Measurements from ENCODE around the gene APBB1IP.

APBB1IP gene

DNA sequence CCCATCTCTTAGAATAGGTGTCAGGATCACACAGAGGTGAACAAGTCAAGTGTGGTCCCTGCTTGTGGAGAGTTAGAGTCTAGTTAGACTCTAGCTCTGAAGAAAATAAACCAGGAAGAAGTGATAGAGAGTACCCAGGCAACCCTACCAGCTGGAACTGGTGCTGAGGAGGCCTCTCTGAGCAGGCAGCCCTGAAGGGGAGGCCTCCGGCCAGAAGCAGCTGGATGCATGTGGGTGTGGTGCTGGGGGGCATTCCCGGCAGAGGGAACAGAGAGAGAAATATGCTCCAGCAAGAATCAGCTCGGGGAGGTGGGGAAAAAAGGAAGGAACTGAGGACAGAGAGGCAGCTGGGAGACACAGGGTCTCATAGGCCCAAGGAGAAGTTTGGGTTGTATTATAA is 68.6 kb downstream of the APBB1IP start:
- no peaks in the 10 kb centered on the region for H3K4me1 ChIP-seq (ENCODE audit: control insufficient read depth, insufficient read depth, low read length, poor library complexity, severe bottlenecking)
- H3K9me3 ChIP-seq (ENCODE audit: control insufficient read depth, low read length), result no peaks in the 10 kb centered on the region
- no peak overlapping the region for H3K4me3 ChIP-seq (ENCODE audit: extremely low read depth, insufficient read depth, low read length, poor library complexity, severe bottlenecking)
- no peaks in the 10 kb centered on the region for H3K36me3 ChIP-seq (ENCODE audit: control insufficient read depth, insufficient read depth, low read length)
- H3K27ac ChIP-seq (ENCODE audit: low read depth, low read length, severe bottlenecking), result no peak overlapping the region
- 86 to 89% methylated on average over 2 to 3 of the region's 3 CpGs for WGBS, 2 experiments (ENCODE audit: insufficient coverage in 2 of 2)

DNA sequence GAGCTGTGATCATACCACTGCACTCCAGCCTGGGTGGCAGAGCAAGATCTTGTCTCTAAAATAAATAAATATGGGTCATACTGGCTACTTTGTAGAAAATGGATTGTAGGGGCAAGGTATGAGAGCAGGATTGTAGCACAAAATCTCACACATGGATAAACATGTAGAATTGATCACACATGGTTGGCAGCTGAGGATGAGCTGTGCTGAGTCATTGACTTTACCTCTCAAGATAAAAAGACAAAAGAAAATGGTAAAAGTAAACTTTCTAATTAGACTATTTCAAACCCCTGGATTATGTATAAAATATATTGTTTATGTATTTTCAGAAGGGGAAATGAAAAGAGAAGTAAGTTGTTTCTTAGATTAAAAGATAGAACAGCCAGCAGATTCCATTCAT is 69.3 kb downstream of the APBB1IP start:
- no peak overlapping the region for H3K27ac ChIP-seq (ENCODE audit: low read depth, low read length, severe bottlenecking)
- H3K4me3 ChIP-seq (ENCODE audit: extremely low read depth, insufficient read depth, low read length, poor library complexity, severe bottlenecking), result no peak overlapping the region
- H3K36me3 ChIP-seq (ENCODE audit: control insufficient read depth, insufficient read depth, low read length), result no peaks in the 10 kb centered on the region
- H3K9me3 ChIP-seq (ENCODE audit: control insufficient read depth, low read length), result no peaks in the 10 kb centered on the region
- H3K4me1 ChIP-seq (ENCODE audit: control insufficient read depth, insufficient read depth, low read length, poor library complexity, severe bottlenecking), result no peaks in the 10 kb centered on the region

DNA sequence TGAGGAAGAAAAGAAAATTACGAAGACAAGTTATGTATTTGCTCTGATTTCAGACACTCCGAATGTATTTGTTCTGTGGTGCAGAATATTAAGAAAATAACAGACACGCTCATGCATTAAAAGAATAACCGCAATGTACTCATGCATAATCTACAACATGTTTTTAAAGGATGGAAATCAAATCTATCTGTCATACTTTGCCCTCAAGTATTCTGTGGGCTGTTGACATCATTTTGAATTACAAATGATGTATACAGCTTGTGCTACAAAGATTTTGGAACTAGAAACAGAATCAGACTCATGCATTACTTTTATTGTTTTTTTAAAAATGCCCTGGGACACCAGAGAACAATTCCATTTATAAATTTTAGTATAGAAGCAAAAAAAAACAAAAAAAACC is 69.9 kb downstream of the APBB1IP start:
- Histone ChIP-seq H3K9me3 (ENCODE audit: control insufficient read depth, low read length) (peaks cover 3% of the 10 kb centered on the region), H3K36me3 (ENCODE audit: control insufficient read depth, insufficient read depth, low read length) (no peaks in the 10 kb centered on the region), H3K4me1 (ENCODE audit: control insufficient read depth, insufficient read depth, low read length, poor library complexity, severe bottlenecking) (no peaks in the 10 kb centered on the region), H3K27ac (ENCODE audit: low read depth, low read length, severe bottlenecking) (no peak overlapping the region), H3K4me3 (ENCODE audit: extremely low read depth, insufficient read depth, low read length, poor library complexity, severe bottlenecking) (no peak overlapping the region)
- WGBS, 2 experiments (ENCODE audit: insufficient coverage in 2 of 2), result 93% methylated on average over 2 of the region's 4 CpGs; no CpG with 5 or more reads in 1 of the 2 experiments

DNA sequence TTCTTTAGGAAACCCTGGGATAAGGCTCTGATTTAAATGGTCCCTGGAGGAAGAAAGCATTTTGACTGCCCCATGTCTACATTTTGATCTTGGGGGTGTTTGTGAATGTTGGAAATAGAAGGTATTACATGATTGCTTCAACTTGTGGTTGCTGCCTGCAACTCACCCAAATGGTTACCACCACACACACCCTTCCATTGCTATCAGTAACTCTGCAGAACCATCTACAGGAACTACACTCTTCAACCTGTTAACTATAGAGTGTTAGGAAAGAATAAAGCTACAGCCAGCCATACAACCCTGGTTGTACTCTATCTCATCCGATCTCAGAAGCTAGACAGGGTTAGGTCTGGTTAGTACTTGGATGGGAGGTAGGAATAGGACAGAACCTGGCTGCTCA is 71.2 kb downstream of the APBB1IP start:
- Histone ChIP-seq H3K4me1 (ENCODE audit: control insufficient read depth, insufficient read depth, low read length, poor library complexity, severe bottlenecking) (no peaks in the 10 kb centered on the region), H3K27ac (ENCODE audit: low read depth, low read length, severe bottlenecking) (no peak overlapping the region), H3K4me3 (ENCODE audit: extremely low read depth, insufficient read depth, low read length, poor library complexity, severe bottlenecking) (no peak overlapping the region), H3K9me3 (ENCODE audit: control insufficient read depth, low read length) (peaks cover 4% of the 10 kb centered on the region), H3K36me3 (ENCODE audit: control insufficient read depth, insufficient read depth, low read length) (no peaks in the 10 kb centered on the region)
- WGBS, 2 experiments (ENCODE audit: insufficient coverage in 2 of 2), result 60% methylated on average over 1 of the region's 1 CpG; no CpG with 5 or more reads in 1 of the 2 experiments

DNA sequence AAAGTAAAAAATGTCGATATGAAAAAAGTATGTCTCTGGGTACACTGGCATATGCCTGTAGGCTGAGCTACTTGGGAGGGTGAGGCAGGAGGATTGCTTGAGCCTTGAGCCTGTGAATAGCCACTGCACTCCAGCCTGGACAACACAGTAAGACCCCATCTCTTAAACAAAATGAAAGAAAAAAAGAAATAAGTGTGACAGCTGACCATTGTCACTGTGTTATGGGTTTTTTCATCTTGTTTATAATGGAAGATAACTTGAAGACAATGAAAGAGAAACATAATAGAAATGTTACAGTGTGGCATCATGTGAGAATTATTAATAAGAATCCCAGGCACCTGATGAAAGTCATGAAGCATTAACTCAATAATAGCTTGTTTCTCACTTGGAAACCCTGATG is 75.0 kb downstream of the APBB1IP start:
- Histone ChIP-seq H3K9me3 (ENCODE audit: control insufficient read depth, low read length) (peaks cover 4% of the 10 kb centered on the region), H3K4me3 (ENCODE audit: extremely low read depth, insufficient read depth, low read length, poor library complexity, severe bottlenecking) (no peak overlapping the region), H3K4me1 (ENCODE audit: control insufficient read depth, insufficient read depth, low read length, poor library complexity, severe bottlenecking) (peaks cover 3% of the 10 kb centered on the region), H3K27ac (ENCODE audit: low read depth, low read length, severe bottlenecking) (no peak overlapping the region), H3K36me3 (ENCODE audit: control insufficient read depth, insufficient read depth, low read length) (no peaks in the 10 kb centered on the region)
- WGBS, 2 experiments (ENCODE audit: insufficient coverage in 2 of 2), result 78% methylated on average over 1 of the region's 1 CpG; no CpG with 5 or more reads in 1 of the 2 experiments

DNA sequence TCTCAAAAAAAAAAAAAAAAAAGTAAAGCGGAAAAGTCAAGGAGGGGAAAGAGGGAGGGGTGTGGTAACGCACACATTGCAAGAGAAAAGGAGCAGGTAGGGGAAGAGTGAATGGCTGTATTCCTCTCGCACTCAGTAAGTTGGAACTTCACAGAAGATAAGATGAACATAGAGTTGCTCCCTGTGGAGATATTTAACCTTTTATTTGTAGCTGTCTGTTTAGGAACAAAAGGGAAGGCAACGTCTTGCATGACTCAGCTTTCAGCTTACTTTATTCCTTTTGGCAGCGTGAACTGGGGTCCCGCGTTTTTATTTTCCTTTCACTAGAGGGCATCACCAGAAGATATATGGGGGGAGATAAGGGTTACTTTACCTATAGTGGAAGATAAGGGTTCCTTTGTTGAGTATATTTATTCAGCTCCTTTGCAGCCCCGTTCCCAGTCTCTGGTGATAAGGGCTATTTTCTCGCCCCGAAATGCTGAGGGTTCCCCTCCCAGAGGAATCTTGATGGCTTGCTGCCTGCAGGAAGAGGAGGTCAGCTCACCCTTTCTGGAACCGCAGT is 78.5 kb downstream of the APBB1IP start:
- WGBS, 2 experiments (ENCODE audit: insufficient coverage in 2 of 2), result 45 to 54% methylated on average over 4 to 5 of the region's 11 CpGs
- H3K9me3 ChIP-seq (ENCODE audit: control insufficient read depth, low read length), result peaks cover 12% of the 10 kb centered on the region

DNA sequence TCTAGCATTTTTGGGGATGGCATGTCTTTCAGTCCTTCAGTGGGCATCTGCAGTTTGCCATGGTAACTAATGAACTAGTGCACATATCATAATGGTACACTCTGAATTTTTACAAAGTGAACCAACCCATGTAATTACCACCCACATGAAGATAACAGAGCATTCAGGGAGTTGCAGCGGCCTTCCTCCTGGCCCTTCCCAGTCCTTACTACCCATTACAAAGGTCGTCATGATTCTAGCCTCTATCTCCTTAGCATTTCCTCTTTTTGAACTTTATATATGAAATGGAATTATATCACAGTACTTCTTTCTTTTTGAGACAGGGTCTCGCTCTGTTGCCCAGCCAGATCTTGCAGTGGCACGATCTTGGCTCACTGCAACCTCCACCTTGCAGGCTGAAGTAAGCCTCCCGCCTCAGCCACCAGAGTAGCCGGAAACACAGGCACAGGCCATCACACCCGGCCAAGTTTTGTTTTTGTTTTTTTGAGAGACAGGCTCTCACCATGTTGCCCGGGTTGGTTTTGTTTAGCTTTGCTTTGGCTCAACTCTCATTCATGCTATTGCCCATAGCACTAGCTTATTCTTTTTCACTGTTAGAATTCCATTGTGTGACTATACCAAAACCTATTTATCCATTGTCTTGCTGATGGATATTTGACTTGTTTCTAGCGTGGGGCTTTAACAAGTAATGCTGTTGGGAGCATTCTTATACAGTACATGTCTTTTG is 79.2 kb downstream of the APBB1IP start:
- peaks cover 12% of the 10 kb centered on the region for H3K9me3 ChIP-seq (ENCODE audit: control insufficient read depth, low read length)
- peak overlapping the region; percentile 50 for H3K27ac ChIP-seq (ENCODE audit: low read depth, low read length, severe bottlenecking)
- no peak overlapping the region for H3K4me3 ChIP-seq (ENCODE audit: extremely low read depth, insufficient read depth, low read length, poor library complexity, severe bottlenecking)
- H3K4me1 ChIP-seq (ENCODE audit: control insufficient read depth, insufficient read depth, low read length, poor library complexity, severe bottlenecking), result peaks cover 3% of the 10 kb centered on the region
- no peaks in the 10 kb centered on the region for H3K36me3 ChIP-seq (ENCODE audit: control insufficient read depth, insufficient read depth, low read length)
- WGBS, 2 experiments (ENCODE audit: insufficient coverage in 2 of 2), result 62 to 84% methylated on average over 3 to 4 of the region's 9 CpGs

More for the DNA sequence above, 78.5 kb downstream of the APBB1IP start:
- Histone ChIP-seq H3K4me3 (ENCODE audit: extremely low read depth, insufficient read depth, low read length, poor library complexity, severe bottlenecking) (no peak overlapping the region), H3K27ac (ENCODE audit: low read depth, low read length, severe bottlenecking) (peak overlapping the region; percentile 50), H3K36me3 (ENCODE audit: control insufficient read depth, insufficient read depth, low read length) (no peaks in the 10 kb centered on the region), H3K4me1 (ENCODE audit: control insufficient read depth, insufficient read depth, low read length, poor library complexity, severe bottlenecking) (peaks cover 3% of the 10 kb centered on the region)

DNA sequence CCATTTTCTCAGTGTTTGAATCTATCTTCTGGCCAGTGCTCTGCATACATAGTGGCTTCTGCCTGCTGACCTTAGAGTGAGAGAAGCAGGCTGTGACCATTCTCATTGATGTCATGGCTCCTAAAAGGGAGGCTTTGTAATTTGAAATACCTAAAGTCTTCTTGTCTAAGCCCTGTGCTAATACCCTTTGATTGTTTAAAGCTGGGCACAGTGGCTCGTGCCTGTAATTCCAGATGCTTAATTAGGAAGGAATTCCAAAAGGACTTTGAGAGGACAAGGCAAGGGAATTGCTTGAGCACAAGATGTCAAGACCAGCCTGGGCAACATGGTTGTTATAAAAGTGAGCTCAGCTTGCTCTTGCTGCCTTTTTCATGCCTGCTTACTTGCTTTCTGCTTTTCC is 81.7 kb downstream of the APBB1IP start:
- Histone ChIP-seq H3K27ac (ENCODE audit: low read depth, low read length, severe bottlenecking) (no peak overlapping the region), H3K36me3 (ENCODE audit: control insufficient read depth, insufficient read depth, low read length) (no peaks in the 10 kb centered on the region), H3K9me3 (ENCODE audit: control insufficient read depth, low read length) (peaks cover 8% of the 10 kb centered on the region), H3K4me3 (ENCODE audit: extremely low read depth, insufficient read depth, low read length, poor library complexity, severe bottlenecking) (no peak overlapping the region), H3K4me1 (ENCODE audit: control insufficient read depth, insufficient read depth, low read length, poor library complexity, severe bottlenecking) (peaks cover 10% of the 10 kb centered on the region)
- WGBS, 2 experiments (ENCODE audit: insufficient coverage in 2 of 2), result 86 to 92% methylated on average over 1 of the region's 1 CpG

DNA sequence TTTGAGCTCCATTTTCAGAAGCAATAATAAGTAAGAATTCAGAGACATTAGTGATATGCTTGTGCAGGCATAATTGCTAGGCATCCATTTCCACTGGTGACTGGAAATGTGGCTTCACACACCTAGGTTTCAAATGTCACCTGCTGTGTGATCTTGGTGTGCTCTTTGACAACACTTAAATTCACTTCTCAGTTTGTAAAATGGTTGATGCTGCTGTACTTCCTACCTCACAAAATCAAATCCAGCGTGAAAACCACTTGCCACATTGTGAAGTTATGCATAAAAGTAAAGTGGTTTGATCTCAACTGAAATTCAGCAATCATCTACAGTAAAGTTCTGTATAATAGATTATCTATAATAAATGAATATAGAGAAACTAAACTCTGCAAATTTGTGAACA is 82.4 kb downstream of the APBB1IP start:
- no CpG with 5 or more reads among the region's 1 CpG for WGBS, 2 experiments (ENCODE audit: insufficient coverage in 2 of 2)
- Histone ChIP-seq H3K36me3 (ENCODE audit: control insufficient read depth, insufficient read depth, low read length) (no peaks in the 10 kb centered on the region), H3K27ac (ENCODE audit: low read depth, low read length, severe bottlenecking) (no peak overlapping the region), H3K4me1 (ENCODE audit: control insufficient read depth, insufficient read depth, low read length, poor library complexity, severe bottlenecking) (peaks cover 12% of the 10 kb centered on the region), H3K9me3 (ENCODE audit: control insufficient read depth, low read length) (peaks cover 8% of the 10 kb centered on the region), H3K4me3 (ENCODE audit: extremely low read depth, insufficient read depth, low read length, poor library complexity, severe bottlenecking) (no peak overlapping the region)

DNA sequence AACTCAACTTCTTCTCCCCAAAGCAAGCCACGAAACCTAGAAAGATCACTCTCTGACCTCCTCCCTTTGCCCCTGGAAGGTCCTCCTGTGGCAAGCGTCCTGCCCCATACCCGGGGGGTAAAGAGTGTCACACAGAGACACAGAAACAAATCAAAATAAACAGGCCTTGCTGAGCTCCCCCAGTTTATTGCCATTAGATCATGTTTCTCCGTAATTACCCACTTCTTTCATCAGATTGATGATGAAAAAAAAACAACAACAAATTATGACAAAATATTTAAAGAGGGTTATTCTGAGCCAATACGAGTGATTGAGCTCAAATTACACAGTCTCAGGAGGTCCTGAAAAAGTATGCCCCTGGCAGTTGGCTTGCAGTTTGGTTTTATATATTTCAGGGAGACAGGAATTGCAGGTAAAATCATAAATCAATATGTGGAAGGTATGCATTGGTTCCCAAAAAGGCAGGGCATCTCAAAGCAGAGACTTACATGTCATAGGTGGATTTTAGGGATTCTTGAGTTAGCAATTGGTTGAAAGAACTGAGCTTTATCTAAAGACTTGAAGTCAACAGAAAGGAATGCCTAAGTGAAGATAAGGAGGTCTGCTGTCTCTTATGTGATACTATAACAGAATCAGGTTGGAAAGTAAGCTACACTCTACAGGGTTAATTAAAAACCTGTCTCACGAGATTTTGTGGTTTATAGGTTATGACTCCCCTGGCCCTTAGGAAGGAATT is 86.2 kb downstream of the APBB1IP start:
- Histone ChIP-seq H3K36me3 (ENCODE audit: control insufficient read depth, insufficient read depth, low read length) (no peaks in the 10 kb centered on the region), H3K4me1 (ENCODE audit: control insufficient read depth, insufficient read depth, low read length, poor library complexity, severe bottlenecking) (peaks cover 9% of the 10 kb centered on the region), H3K9me3 (ENCODE audit: control insufficient read depth, low read length) (peaks cover 8% of the 10 kb centered on the region), H3K27ac (ENCODE audit: low read depth, low read length, severe bottlenecking) (peak overlapping the region; percentile 66), H3K4me3 (ENCODE audit: extremely low read depth, insufficient read depth, low read length, poor library complexity, severe bottlenecking) (no peak overlapping the region)
- 73 to 90% methylated on average over 2 to 3 of the region's 6 CpGs for WGBS, 2 experiments (ENCODE audit: insufficient coverage in 2 of 2)

DNA sequence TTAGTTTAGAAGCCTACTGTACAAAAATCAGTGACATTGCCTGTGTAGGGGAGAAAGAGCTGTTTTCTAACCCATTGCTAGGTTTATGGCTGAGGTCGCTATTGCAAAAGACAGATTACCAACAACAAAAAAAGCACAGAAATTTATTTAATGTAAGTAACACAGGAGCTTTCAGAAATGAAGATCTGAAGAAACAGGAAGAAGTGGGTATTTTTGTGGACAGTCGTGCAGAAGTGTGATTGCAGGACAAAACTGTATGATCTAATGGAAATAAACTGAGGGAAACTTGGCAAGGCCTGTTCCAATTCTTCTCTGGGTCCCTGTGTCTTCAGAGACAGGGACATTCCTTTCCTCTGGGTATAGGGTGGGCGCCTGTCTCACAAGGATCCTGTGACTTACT is 87.4 kb downstream of the APBB1IP start:
- WGBS, 2 experiments (ENCODE audit: insufficient coverage in 2 of 2), result 85 to 100% methylated on average over 2 of the region's 3 CpGs
- Histone ChIP-seq H3K27ac (ENCODE audit: low read depth, low read length, severe bottlenecking) (no peak overlapping the region), H3K4me1 (ENCODE audit: control insufficient read depth, insufficient read depth, low read length, poor library complexity, severe bottlenecking) (peaks cover 9% of the 10 kb centered on the region), H3K9me3 (ENCODE audit: control insufficient read depth, low read length) (no peaks in the 10 kb centered on the region), H3K36me3 (ENCODE audit: control insufficient read depth, insufficient read depth, low read length) (no peaks in the 10 kb centered on the region), H3K4me3 (ENCODE audit: extremely low read depth, insufficient read depth, low read length, poor library complexity, severe bottlenecking) (no peak overlapping the region)
